Fibroblast of skin of back (primary cell): ENCODE data around the gene TLX1.
A peak's percentile ranks its signal among the peaks of the same experiment; 100 is the strongest.

Source experiments
- DNase-seq: peaks from one replicate; pipeline ENCODE4 v3.0.0-alpha.2; 2013

TLX1 gene

DNA sequence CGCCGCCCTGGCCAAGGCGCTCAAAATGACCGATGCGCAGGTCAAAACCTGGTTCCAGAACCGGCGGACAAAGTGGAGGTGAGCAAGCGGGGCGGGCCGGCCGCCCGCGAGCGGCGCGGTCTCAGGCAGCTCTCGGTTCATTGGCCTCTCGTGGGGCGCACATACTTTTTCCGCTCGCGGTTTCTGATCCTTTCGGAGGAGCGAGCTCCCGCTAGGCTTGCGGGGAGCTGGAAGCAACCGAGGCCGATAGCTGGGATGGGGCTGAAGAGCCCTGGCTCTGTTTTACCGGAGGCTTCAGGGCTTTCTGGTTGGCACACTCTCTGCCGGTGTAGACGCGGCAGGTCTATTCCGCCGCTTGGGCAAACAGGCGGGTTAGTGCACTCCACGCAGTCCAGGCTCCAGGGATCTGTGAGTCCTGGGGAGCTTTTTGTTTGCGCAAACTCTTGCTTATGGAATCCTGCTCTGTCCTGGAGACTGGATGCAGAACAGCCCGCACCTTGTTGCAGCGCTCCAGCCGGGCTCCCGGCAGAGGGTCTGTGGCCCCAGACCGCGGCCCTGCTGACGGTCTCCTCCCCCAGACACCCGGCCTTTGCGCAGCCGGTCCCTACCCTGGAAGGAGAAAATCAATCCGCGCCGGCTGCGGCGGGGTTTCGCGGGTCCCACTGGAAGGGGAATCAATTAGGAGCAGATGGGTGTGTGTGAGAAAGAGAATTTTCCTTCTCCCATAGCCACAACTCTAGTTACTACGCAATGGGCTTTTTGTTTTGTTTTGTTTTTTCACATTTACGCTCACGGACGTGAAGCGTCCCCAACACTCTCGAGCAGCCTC is 3.4 kb downstream of the TLX1 start:
- no peak for DNase-seq

DNA sequence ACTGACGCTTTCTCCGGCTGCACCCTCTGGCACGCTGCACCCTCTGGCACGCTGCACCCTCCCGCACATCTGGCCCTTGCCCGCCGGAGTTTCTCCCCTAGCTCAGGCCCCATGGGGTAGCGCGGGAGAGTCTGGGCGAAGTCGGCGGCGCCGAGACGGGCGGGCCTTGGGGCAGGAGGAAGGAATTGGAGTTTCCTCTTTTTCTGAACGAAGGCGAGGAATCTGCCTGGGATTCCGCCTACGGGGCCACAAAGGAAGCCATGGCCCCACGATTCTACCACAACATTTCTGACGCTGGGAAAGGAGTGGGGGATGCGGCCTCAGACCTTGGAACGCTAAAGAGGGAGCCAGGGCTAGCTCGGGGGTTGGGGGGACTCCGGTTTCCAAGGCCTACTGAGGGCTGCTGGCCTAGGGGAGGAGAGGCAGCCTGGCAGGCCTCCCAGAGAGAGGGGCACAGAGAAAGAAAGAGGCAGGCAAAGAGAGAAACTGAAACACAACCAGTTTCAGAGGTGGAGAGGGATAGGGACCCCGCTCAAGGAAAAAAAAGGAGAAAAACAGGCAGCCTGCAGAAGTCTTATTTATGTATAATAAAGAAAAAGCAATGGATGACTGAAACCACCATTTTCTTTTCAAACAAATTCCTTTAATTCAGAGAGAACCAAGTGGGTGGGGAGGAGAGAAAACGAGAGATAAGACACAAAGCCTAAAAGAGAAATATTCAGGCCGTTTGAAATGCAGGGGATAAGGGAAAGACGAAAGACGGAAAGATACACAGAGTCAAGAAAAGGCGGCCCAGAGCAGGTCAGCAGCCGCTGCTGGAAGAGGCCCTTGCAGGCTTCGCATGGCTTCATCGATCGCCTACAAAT is 4.3 kb downstream of the TLX1 start:
- no peak for DNase-seq

DNA sequence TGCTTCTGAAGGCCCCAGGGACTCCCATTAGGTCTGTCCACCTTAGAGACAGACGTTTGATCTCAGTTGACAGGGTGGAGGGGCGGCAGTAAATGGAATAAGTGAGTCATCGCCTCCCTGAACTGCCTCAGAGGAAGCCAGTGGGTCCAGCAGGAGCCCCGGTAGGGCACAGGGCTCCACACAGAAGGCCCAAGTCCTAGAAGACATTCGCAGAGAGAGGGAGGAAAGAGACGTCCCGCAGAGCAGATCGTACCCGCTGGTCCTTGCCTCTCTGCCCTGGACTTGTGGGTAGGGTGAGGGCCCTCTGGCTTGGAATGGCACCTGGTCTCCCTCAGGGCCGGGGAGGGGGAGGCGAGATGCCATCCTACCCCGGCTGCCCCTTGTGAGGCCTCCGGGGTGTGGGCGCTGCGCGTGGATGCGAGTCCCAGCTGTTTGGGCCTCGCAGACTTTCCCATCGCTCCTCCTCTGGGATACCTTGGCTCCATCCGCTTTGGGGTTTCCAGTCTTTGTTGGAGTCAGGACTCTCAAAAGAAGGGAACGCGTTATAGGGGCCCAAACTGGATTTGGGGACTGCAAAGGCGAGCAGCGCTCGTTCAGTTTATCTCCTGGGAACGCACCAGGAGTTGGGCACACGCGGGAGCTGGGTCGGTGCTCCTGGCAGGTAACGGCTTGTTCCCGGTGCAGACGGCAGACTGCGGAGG is 5.1 kb downstream of the TLX1 start:
- no peak for DNase-seq

DNA sequence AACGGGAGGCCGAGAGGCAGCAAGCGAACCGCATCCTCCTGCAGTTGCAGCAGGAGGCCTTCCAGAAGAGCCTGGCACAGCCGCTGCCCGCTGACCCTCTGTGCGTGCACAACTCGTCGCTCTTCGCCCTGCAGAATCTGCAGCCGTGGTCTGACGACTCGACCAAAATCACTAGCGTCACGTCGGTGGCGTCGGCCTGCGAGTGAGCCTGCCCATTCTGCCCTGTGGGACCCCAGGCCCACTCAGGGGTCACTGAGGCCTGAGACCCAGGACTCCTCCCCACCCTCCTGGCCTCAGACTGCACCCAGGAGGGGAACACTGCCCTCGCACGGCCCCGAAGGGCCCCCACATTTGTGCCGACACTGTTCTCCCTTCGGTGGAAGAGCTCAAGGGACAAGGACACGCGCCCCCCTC is 5.6 kb downstream of the TLX1 start:
- DNase-seq = no peak

DNA sequence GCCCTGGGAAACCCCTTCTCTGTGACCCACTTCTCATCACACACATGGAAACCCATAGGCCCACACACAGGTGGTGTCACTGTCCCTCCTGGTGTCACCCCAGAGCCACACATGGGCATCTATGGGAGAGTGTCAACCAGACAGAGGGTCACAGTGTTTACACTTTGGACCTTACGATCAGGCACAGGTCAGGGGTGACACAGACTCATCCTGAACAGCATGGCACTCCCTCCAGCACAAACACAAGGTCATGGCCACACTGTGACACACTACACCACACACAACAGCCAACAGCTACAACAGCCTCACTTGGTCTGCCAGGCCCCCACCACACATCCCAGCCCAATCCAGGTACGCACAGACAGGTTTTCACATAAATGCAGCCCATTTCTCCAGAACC is 6.2 kb downstream of the TLX1 start:
- DNase-seq = no peak

DNA sequence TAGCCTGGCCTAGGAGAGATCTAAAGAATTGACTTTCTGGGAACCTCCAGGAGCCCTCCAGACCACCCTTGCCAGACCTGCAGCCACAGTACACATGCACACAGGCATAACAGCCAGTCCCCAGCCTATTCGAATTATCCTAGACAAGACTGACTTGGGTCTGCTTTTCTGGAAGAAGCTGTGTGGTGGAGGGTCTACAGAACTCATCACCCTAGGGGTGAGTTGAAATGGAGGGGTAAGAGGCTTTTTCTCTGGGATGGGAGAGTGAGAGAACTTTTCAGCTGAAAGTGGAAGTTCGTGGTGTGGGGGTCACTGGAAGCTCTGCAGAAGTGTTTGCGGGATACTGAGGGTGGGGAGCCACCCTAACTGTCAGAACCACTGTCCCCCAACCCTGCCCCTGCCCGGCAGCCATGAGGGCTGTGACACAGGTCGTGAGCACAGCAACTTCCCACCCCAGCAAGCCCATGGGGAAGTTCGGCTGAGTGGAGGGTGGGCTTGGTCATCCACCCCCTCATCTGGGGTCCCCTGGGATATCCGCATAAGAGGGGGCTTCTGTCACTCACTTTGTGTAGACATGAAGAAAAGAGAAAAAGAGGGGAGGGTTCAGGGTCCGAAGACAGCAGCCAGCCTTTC is 7.8 kb downstream of the TLX1 start:
- no peak for DNase-seq

DNA sequence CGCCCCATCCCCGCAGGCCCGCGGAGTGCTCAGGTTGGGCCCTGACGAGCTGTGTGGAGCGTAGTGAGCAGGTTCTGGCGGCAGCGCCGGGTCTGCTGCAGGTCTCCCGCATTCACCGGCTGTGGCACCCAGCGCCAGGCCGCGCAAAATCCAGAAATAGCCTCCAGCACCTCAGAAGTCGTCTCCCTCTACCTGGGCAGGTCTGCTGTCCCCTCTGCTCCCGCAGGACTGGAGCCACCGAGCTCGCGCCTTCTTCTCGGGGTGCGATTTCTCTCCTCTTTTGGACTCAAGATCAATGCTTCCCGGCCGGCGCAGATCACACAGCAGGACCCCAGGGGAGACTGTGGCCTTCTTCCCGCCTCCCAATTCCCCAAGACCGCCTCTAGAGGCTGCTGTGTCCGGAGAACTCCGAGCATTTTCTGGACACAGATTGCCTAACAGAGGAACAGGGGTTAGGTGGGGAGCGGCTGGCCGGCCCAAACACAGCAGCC is 8.4 kb downstream of the TLX1 start:
- no peak for DNase-seq

DNA sequence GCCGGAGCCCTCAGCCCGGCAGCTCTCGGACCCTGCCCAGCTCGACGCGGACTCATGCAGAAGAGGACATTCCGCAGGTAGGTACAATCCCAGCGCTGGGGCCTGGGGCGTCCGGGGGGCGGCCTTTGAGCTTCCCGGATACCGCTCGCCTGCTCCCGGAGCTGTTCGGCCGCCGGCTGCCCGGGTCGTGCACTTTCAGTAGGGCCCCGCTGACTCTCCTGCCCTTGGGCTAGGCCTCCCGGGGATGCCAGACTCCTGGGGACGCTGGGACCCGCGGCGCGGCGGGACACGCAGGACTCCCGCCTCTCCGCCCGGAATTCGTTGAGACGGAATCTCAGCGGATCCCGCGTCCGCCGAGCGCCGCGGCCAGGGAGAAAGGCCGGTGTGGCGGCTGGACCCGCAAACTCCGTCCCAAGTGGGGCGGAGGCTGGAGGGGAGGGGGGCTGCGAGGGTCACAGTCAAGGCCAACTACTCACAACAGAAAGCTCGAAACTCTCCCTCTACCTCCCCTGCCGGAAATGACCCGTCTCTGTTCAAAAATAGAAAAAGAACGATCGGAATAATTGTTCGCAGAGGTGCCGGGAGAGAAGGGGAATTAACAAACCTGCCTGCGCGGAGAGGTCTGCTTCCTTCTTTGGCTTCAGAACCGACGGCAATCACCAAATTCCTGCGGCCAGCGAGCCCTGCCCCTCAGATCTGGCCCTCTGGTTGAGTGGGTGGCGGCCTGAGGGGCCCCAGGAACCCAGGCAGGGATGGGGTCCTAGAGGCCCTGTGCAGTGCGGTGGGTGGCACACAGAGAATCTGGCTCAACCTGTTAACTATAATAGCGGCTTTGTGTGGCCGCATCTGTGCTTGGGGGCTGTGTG is 9.2 kb downstream of the TLX1 start:
- DNase-seq = no peak

DNA sequence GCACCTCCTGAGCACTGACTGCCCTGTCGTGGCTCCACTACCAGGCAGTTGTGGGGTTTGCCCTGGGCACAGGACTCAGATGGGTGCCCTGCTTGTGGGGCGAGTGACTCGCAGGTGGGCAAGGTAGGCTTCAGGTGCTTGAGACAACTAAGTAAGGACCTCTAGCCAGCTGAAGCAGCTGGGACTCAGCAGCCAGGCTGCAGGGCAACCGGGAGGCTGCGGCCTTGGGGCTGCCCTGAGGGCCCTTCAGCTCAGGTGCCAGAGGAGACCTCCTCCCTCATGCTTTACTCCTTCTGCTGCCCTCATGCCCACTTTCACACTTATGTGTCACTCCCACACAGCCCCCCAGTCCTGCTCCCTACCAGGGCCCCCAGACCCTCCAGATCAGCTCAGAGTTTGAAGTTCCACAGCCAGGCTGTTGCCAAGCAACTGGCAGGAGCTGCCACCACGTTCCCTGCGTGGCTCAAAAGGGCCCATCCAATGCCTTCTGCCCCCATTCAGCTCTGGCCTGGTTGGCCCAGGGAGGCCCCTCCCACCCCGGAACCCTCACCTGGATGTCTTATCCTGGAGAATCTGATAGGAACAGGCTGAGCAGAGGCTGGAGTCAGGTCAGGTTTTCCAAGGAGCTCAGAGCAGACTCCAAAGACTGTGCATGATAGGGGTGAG is 10.0 kb downstream of the TLX1 start:
- DNase-seq = no peak

DNA sequence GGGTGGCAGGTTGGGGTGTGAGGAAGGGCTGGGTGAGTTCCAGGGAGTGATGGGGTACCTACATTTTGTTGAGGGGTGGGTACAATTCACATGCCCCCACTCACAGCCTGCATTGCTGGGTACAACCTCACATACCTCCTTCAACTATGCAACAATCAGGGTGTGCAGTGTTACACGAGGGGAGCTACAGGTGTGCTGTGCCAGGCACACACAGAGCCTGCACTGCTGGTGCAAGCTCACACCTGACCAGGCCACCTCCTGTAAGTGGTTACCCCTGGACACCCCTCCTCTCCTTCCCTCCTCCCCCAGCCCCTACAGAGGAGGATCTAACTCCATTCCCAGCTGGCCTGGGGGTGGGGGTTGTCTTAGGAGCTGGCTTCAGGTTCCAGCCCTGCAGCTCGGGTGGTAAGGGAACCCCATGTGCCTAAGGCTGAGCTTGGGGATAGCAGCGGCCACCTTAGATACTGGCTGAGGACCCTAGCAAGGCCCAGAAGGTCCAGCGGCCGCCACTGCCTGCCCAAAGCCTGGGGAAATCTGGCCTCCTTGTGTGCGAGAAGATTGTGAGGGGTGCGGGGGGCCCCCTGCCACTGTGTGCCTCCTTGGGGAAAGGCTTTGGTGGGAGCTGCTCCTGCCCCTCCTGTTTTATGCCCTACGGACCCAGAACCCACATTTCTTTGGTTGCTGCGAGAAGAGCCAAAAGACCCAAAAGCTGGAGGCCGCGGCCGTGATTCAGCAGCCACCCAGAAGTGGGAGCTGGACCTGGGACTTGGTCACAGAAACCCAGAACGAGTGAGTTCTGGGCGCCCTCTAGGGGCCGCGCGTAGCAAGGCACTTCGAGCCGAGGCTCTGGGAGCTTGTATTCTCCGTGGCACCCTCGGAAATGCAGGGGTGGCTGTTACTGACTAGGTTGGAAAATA is 10.8 kb downstream of the TLX1 start:
- DNase-seq = peak; percentile 77

DNA sequence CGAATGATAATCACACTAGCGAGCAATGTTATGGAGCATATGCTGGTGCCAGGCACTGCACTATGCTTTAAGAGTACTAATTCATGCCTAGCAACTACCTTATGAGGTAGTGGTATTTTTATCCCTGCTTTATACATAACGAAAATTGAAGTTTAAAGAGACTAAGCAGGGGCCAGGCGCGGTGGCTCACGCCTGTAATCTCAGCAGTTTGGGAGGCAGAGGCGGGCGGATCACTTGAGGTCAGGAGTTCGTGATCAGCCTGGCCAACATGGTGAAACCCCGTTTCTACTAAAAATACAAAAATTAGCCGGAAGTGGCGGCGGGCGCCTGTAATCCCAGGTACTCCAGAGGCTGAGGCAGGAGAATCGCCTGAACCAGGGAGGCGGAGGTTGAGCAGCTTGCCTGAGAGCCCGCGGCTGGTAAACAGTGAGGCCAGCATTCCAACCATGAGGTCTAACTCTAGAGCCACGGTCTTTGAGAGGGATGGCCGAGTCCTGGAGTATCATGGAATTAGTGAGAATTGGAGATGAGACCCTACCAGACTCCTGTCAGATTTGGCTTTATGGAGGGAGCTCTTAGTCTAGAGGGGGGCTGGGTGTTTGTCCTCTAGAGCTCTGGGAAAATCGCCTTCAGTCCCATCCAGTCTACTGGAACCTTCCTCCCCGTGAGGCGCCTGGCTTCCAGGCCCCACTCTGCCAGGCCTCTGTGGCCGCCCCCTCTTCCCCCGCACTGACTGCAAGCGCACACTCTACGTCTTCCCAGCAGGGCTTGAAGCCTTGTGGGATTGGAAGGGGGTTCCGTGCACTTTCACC is 11.6 kb downstream of the TLX1 start:
- DNase-seq = no peak

DNA sequence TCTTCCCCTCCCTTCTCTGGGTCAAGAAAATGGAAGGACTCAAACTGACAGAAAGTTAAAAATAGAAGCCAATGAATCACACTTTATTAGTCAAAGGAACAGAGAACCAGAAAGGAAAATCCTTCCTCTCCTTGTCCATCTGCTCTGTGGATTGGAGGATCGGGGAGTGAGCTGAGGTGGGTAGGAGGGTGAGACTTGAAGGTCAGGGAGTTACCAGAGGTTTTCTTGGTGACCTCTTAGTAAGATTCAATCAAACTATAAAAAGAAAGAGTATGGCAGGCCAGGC is 12.2 kb downstream of the TLX1 start:
- DNase-seq = no peak

DNA sequence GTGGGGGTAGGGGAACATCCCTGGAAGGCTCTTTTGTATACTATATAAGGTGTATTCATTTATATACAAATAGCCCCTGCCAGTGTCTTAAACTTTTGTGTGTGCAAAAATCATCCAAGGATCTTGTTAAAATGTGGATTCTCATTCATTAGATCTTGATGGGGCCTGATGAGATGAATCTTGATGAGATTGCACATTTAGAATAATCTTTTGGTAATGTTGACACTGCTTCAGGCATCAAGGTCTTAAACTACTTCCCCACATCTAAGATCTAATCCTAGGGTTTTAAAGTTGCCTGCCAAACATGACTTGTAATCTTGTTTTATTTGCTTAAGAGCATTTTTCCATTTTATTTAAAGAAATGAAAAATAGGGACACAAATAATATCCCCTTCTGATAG is 13.0 kb downstream of the TLX1 start:
- no peak for DNase-seq

DNA sequence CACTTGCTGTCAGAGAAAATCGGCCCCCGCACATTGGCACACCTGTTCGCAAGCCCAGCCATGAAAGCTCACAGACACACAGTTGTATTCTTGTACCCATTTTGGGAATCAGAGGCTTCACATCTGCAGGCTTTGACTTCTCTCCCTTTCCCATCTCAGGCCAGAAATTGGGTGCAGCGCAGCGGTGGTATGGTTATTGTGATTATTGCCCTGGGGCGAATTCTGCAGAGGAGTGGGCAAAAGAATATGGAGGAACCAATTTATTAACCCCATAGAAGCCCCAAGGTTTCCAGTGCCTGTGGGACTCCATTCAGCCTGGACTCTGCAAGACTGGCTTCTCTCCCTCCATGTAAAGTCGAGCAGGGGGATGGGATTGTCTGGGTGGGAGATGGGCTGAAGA is 14.0 kb downstream of the TLX1 start:
- DNase-seq = no peak

DNA sequence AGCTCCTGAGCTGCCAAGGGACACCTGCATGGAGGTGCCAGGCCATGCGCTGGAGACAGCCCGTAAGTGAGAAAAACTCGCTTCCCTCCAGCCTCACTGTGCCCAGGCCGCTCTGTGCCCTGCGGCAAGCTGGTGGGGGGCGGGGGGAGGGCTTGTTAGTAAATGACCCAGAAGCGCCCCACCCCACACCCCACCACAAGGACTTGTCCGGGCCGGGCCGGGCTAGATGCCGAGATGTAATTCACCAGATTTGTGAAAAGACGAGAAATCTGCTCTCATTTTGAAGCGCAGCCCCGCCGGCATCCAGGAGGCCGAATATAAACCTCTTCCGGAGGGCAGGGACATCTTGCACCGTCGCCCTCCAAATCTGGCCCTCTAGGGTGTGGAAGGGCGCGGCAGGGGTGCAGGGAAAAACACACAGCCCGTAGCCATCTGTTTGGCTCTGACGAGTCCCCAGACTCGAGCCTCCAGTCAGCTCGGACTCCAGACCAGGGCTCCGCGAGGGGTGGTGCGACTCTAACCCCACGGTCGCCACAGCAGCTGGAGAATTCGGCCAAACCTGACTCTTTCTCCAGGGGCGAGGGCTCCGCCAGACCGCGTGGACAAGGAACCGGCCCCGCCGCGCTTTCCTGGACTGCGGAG is 14.8 kb downstream of the TLX1 start:
- no peak for DNase-seq

DNA sequence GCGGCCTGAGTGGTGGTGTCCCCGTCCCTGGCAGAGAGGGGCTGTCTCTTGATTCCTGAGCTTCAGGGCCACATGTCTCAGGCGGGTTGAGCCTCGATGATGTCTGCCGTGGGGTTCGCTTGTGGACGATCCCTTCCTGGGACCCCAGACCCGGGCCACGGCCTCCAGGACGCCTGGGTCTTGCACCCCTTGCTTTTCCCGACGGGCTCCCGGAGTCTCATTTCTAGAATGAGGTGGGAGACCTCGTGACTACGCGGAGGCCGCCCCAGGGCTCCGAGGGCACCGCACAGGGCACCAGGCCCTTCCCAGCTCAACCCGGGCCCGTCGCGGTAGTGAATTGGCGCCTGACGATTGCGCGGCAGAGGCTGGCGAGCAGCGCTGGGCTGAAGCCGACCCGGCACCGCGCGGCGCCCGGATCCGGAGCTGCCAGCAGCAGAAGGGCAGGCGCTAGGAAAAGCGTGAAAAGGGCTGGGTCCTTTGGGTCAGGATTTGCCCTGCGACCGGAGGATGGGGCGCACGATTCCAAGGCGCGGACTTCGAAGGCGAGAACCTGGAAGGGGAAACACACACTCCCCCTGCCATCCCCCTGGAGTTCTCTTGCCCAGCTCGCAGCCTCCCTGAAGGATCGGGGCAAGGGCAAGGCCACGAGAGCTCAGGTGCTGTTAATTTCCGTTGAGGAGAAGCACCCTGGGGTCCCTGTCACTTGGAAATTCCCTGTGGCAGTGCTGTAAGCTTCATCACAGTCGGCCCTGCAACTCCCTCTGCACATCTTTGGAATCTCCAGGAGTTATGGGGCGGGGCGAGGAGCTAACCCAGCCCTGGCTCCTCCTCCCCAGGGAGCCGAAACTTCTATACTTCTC is 15.5 kb downstream of the TLX1 start:
- DNase-seq = no peak

DNA sequence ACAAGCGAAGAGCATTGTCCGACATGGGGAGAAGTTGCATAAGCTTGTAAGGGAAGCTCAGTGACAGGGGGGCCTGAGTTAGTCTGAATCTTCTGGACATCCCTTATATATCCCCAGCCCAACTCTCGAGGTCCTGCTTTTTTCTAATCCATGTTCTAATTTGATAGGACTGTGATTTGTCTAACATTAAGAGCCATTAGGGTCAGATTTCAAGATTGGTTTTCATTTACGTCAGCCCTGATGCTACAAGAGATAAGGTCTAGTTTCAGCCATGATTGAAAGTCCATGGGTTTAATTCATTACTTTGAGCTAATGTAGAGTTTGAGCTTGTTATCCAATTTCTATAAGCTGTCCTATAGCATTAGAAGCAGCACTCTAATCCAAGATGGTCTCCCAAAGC is 20.3 kb downstream of the TLX1 start:
- no peak for DNase-seq

DNA sequence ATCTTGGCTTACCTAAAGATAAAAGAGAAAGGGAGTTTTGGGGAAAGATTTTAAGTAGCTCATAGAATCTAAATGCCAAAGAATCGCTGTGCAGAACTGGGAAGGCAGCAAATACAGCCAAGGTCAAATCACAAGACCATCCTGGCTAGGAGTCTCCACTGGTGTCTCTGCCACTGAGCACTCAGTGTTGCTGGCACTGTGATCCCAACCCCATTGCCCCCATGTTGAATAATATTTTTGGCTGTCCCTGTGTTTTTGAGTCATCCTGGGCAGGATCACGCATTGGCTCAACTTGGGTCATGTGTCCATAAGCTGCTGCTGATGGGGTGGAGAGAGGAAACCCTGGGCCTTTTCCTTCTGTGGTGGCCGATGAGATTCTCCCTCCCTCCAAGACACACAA is 21.2 kb downstream of the TLX1 start:
- no peak for DNase-seq
